Breast epithelium (tissue), 3 donors: ENCODE results near the gene DIPK1C.

Source experiments
- POLR2A ChIP-seq: fragments of 450-650 bp; IDR thresholded peaks from one replicate; pipeline ENCODE4 v1.6.1; 2016; ENCODE audit warnings: antibody characterized with exemption, mild to moderate bottlenecking, moderate library complexity
- POLR2AphosphoS5 ChIP-seq, 3 donors: sonication (generic); formaldehyde crosslinking; IDR thresholded peaks; one replicate each; pipeline ENCODE4 v1.6.1; 2017; ENCODE audit warnings: antibody characterized with exemption in 3 of 3
- TF ChIP-seq, protein P1 (sequence below), 3 donors: fragments of 450-650 bp; IDR thresholded peaks; one replicate each; pipeline ENCODE4 v1.5.1; 2016 to 2017; ENCODE audit warnings: antibody characterized with exemption in 3 of 3, mild to moderate bottlenecking in 3 of 3, moderate library complexity in 3 of 3

DNA sequence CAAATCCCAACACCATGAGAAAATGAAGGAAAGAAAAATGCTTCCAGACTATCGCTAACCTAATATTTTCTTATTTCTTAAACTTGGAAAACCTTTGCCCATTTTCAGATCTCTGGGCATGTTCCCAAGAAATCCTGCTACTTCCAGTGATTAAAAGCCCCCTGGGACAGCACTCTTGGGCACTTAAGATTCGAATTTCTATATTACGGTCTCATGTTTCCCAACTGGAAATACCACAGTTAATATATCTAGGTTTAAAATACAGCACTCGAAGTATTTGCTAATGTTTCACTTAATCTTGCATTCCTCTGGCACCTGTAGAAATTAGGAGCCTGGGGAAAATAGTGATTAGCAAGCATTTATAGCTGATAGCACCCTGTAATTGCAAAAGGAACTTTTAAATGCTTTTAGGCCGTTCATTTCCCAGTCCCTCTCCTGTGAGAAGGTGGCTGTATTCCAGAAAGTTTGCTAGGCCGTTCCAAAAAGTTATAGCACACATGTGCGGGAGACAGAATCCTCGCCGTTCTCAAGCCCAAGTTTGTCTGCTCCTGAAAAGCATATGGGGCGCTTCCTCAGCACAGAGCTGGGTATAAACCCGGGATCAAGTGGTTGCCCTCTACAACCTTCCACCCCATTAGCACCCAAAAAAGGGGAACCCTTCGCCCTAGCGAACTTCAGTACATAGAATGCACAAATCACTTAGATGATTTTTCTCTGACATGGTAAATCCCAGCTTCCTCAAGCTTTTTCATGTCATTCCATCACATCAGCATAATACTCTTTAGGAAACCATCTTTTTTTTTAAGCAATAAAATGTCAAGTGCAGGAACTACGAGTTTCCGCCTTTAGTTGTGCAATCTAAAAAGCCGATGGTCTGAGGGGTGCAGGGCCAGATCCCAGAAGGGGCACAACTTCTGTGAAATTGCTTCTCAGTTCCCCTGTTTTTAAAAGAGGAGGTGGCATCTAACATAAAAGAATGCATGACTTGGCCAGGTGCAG, 60.6 kb downstream of the DIPK1C start:
- TF ChIP-seq, protein P1, sequence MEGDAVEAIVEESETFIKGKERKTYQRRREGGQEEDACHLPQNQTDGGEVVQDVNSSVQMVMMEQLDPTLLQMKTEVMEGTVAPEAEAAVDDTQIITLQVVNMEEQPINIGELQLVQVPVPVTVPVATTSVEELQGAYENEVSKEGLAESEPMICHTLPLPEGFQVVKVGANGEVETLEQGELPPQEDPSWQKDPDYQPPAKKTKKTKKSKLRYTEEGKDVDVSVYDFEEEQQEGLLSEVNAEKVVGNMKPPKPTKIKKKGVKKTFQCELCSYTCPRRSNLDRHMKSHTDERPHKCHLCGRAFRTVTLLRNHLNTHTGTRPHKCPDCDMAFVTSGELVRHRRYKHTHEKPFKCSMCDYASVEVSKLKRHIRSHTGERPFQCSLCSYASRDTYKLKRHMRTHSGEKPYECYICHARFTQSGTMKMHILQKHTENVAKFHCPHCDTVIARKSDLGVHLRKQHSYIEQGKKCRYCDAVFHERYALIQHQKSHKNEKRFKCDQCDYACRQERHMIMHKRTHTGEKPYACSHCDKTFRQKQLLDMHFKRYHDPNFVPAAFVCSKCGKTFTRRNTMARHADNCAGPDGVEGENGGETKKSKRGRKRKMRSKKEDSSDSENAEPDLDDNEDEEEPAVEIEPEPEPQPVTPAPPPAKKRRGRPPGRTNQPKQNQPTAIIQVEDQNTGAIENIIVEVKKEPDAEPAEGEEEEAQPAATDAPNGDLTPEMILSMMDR (IDR thresholded peaks at IDR 0.05), result no peak
- TF ChIP-seq POLR2A (no peak), POLR2AphosphoS5 (IDR thresholded peaks at IDR 0.05) (no peak)
